Right lobe of liver (tissue), 6 donors: ENCODE data around the gene ITGAV. TPM values are rescaled to one million over a fixed set of nuclear protein-coding genes. Genes with fewer than 3 reads are reported as not detected.

ENCODE experiments used
- ATAC-seq, 4 donors: fragments of 200-7000 bp; cut with Tn5 transposase; one replicate each; pipeline ENCODE4 v1.9.1; 2020; ENCODE audit warnings: mild to moderate bottlenecking in 4 of 4, moderate library complexity in 4 of 4
- DNase-seq, 3 donors: peaks; one replicate each; pipeline ENCODE4 v3.0.0-alpha.2; 2020
- H3K27ac ChIP-seq, 3 donors: fragments of 200-600 bp; one replicate each; pipeline ENCODE4 v1.8.0; 2022
- H3K27me3 ChIP-seq, 2 donors: fragments of 200-600 bp; one replicate each; pipeline ENCODE4 v1.8.0; 2022
- H3K36me3 ChIP-seq, 4 donors: fragments of 200-600 bp; sonication (generic) in 1 of 4; one replicate each; pipeline versions ENCODE4 v1.5.1 to v1.8.0; 2017 to 2022; ENCODE audit warnings: control low read depth in 1 of 4
- H3K4me1 ChIP-seq, 4 donors: fragments of 200-600 bp; sonication (generic) in 1 of 4; one replicate each; pipeline versions ENCODE4 v1.5.1 to v1.8.0; 2017 to 2022; ENCODE audit warnings: control low read depth in 1 of 4
- H3K4me3 ChIP-seq, 3 donors: fragments of 200-600 bp; one replicate each; pipeline ENCODE4 v1.8.0; 2022
- H3K9me3 ChIP-seq, 4 donors: fragments of 200-600 bp; sonication (generic) in 1 of 4; one replicate each; pipeline versions ENCODE4 v1.5.1 to v1.8.0; 2017 to 2022; ENCODE audit warnings: control low read depth in 1 of 4
- CTCF ChIP-seq, 4 donors: fragments of 200-600 bp in 3 of 4; fragments of 450-650 bp in 1 of 4; IDR thresholded peaks; one replicate each; pipeline versions ENCODE4 v1.5.1 to v1.8.0; 2016 to 2022; ENCODE audit warnings: antibody characterized with exemption in 4 of 4, mild to moderate bottlenecking in 2 of 4
- POLR2A ChIP-seq: fragments of 450-650 bp; IDR thresholded peaks from one replicate; pipeline ENCODE4 v1.6.1; 2017; ENCODE audit warnings: antibody characterized with exemption, mild to moderate bottlenecking
- WGBS: methylation state at CpG from one replicate; pipeline ENCODE4 v1.1.6; 2018; ENCODE audit warnings: low coverage, low lambda C conversion rate; ENCODE audit not compliant: insufficient coverage; ENCODE audit errors: missing lambda C conversion rate; 5-methylcytosine and 5-hydroxymethylcytosine counted together
- intact Hi-C, 2 donors: fragments of 100-400 bp; cut with DNase I; formaldehyde crosslinking; loops; one replicate each; pipeline versions ENCODE4 v1.11.2 to v1.14.1; 2022
- total RNA-seq, 6 experiments: library from RNA; depleted of rRNA in 2 of 6; stranded (reverse); fragments of >200 nt in 2 of 6; fragmentation: NEBNext Ultra II Directional in 3 of 6; extraction: Animal tissue kit (Norgen Biotek cat#: 25700) in 3 of 6; gene quantifications; one replicate each; pipeline versions ENCODE4 v1.1.0 to v1.2.4, GENCODE V29; 2016 to 2023
- donor health status: DM: no; HTN: yes; CAD: no.
- donor health status: DM: no; HTN: no; CAD: no.
- donor health status: DM: no; HTN: no; CAD: no.
- donor health status: DM: no; HTN: yes; CAD: no.
- donor health status: DM: no; HTN: yes; CAD: no.

ITGAV gene
- total RNA-seq, 6 experiments from 2014 or later, result 16.3 to 48.4 (median 26.4) TPM

- 59% methylated on average over 6 of the region's 6 CpGs for WGBS
- H3K9me3 ChIP-seq, result no peaks in the 10 kb centered on the region
- no peak for DNase-seq
- H3K4me1 ChIP-seq, result no peaks in the 10 kb centered on the region
- no peak for ATAC-seq
- intact Hi-C loops, result no loop called here
- no peaks in the 10 kb centered on the region for H3K36me3 ChIP-seq
- H3K4me3 ChIP-seq, result no peak overlapping the region
- H3K27ac ChIP-seq, result no peak overlapping the region
- TF ChIP-seq POLR2A, result no peak
- no peak for TF ChIP-seq CTCF (IDR thresholded peaks at IDR 0.05)
- H3K27me3 ChIP-seq, result no peaks in the 10 kb centered on the region
Measured at GRCh38 chr2:186709529-186710450, 119.9 kb downstream of the ITGAV start.

GRCh38 chr2:186713691-186714090 lies 123.8 kb downstream of the ITGAV start:
- no peaks in the 10 kb centered on the region for H3K4me1 ChIP-seq
- intact Hi-C loops, result no loop called here
- H3K27me3 ChIP-seq, result no peaks in the 10 kb centered on the region
- H3K4me3 ChIP-seq, result no peak overlapping the region
- DNase-seq (no peak), ATAC-seq (no peak)
- TF ChIP-seq CTCF (IDR thresholded peaks at IDR 0.05) (no peak), POLR2A (no peak)
- no peak overlapping the region for H3K27ac ChIP-seq
- no peaks in the 10 kb centered on the region for H3K36me3 ChIP-seq
- WGBS, result 71% methylated on average over 1 of the region's 1 CpG
- no peaks in the 10 kb centered on the region for H3K9me3 ChIP-seq

GRCh38 chr2:186714611-186715010 lies 124.8 kb downstream of the ITGAV start:
- no peak overlapping the region for H3K4me3 ChIP-seq
- intact Hi-C loops, result no loop called here
- ATAC-seq, result no peak
- no peaks in the 10 kb centered on the region for H3K36me3 ChIP-seq
- H3K9me3 ChIP-seq, result no peaks in the 10 kb centered on the region
- no peaks in the 10 kb centered on the region for H3K27me3 ChIP-seq
- DNase-seq, result no peak
- whole genome bisulfite sequencing, result 50% methylated on average over 2 of the region's 2 CpGs
- no peak for TF ChIP-seq POLR2A
- no peak for TF ChIP-seq CTCF (IDR thresholded peaks at IDR 0.05)
- H3K27ac ChIP-seq, result no peak overlapping the region
- no peaks in the 10 kb centered on the region for H3K4me1 ChIP-seq

GRCh38 chr2:186716004-186716403 lies 126.1 kb downstream of the ITGAV start:
- DNase-seq (no peak), ATAC-seq (no peak)
- Histone ChIP-seq H3K4me1 (no peaks in the 10 kb centered on the region), H3K27me3 (no peaks in the 10 kb centered on the region), H3K27ac (no peak overlapping the region), H3K36me3 (no peaks in the 10 kb centered on the region), H3K4me3 (no peak overlapping the region), H3K9me3 (no peaks in the 10 kb centered on the region)
- TF ChIP-seq CTCF (IDR thresholded peaks at IDR 0.05) (no peak), POLR2A (no peak)
- intact Hi-C loops, result no loop called here
- whole genome bisulfite sequencing, result 64% methylated on average over 1 of the region's 1 CpG
